GM12878 (cell line): ENCODE measurements around the gene RARRES1. TPM values are rescaled to one million over a fixed set of nuclear protein-coding genes. Genes with fewer than 3 reads are reported as not detected.

Experiments
- ATAC-seq: fragments of 200-7000 bp; cut with Tn5 transposase; 3 replicates; pipeline ENCODE4 v1.9.1; 2020; ENCODE audit warnings: mild to moderate bottlenecking, moderate library complexity
- BruUV-seq: library from RNA; stranded (reverse); fragments of 400-500 nt; replicated peaks from 2 replicates; lab custom pipeline; 2021; lab: Mats Ljungman, UMichigan
- CTCF ChIA-PET: fragments of 300-600 bp; sonication (Branson Sonifier 250); formaldehyde crosslinking; extraction: SDS; loops from one replicate; lab custom pipeline; 2021; ENCODE audit warnings: inconsistent platforms; lab: Yijun Ruan, JAX
- POLR2A ChIA-PET: fragments of 350-600 bp; formaldehyde crosslinking; extraction: SDS; loops from one replicate; lab custom pipeline; 2021; ENCODE audit warnings: inconsistent platforms; lab: Charles Lee
- RAD21 ChIA-PET: fragments of 300-600 bp; sonication (Branson Sonifier 250); formaldehyde crosslinking; loops from one replicate; lab custom pipeline; 2023; ENCODE audit warnings: antibody characterized with exemption; ENCODE audit not compliant: unreplicated experiment; lab: Charles Lee
- SMC1A ChIA-PET: fragments of 300-600 bp; sonication (Branson Sonifier 250); formaldehyde crosslinking; loops from one replicate; lab custom pipeline; 2023; ENCODE audit not compliant: unreplicated experiment, uncharacterized antibody; lab: Charles Lee
- DNase-seq: peaks from one replicate; pipeline ENCODE4 v3.0.0-alpha.2; 2011; ENCODE audit warnings: low read depth, low spot score
- FAIRE-seq: peaks from 3 replicates; lab custom pipeline; 2011; peaks lifted over from hg19 to GRCh38; lab: Jason Lieb, UNC
- H2AFZ ChIP-seq: 2 replicates; pipeline ENCODE4 v1.6.0; 2011; ENCODE audit warnings: low read depth, low read length, control low read depth; ENCODE audit not compliant: control insufficient read depth
- H3K27ac ChIP-seq: 2 replicates; pipeline ENCODE4 v1.5.1; 2011; ENCODE audit warnings: control low read depth; ENCODE audit not compliant: control insufficient read depth, insufficient read depth
- H3K27me3 ChIP-seq, 2 experiments: replicated peaks in 1 of 2; 2 replicates each; pipeline versions ENCODE4 v1.6.0 to v1.6.1; 2011; ENCODE audit warnings: low read length in 1 of 2; ENCODE audit not compliant: control insufficient read depth in 2 of 2, insufficient read depth in 2 of 2
- H3K36me3 ChIP-seq, 2 experiments: 2 replicates each; pipeline ENCODE4 v1.5.1; 2011; ENCODE audit warnings: low read length in 1 of 2; ENCODE audit not compliant: control insufficient read depth in 2 of 2, insufficient read depth in 2 of 2
- H3K4me1 ChIP-seq: 2 replicates; pipeline ENCODE4 v1.6.1; 2011; ENCODE audit warnings: mild to moderate bottlenecking, low read length, moderate library complexity, mixed read lengths; ENCODE audit not compliant: control insufficient read depth, insufficient read depth
- H3K4me2 ChIP-seq: 2 replicates; pipeline ENCODE4 v1.6.0; 2011; ENCODE audit warnings: control low read depth; ENCODE audit not compliant: control insufficient read depth, insufficient read depth
- H3K4me3 ChIP-seq: fragments of 200-600 bp; sonication (generic); 2 replicates; pipeline ENCODE4 v1.5.1; 2016
- H3K79me2 ChIP-seq: 2 replicates; pipeline ENCODE4 v1.6.0; 2011; ENCODE audit warnings: low read length; ENCODE audit not compliant: control insufficient read depth, insufficient read depth
- H3K9ac ChIP-seq: 2 replicates; pipeline ENCODE4 v1.8.0; 2011; ENCODE audit warnings: low read length, control low read depth, mixed read lengths; ENCODE audit not compliant: control insufficient read depth, insufficient read depth
- H3K9me3 ChIP-seq: replicated peaks from 3 replicates; pipeline ENCODE4 v1.5.1; 2011; ENCODE audit warnings: mild to moderate bottlenecking, low read length; ENCODE audit not compliant: control insufficient read depth, insufficient read depth
- H4K20me1 ChIP-seq: 2 replicates; pipeline ENCODE4 v1.6.0; 2011; ENCODE audit not compliant: control insufficient read depth, insufficient read depth
- BCLAF1 ChIP-seq: fragments of 450-650 bp; IDR thresholded peaks from 2 replicates; pipeline ENCODE4 v1.6.1; 2017; ENCODE audit warnings: antibody characterized with exemption, mild to moderate bottlenecking, moderate library complexity
- CREM ChIP-seq: IDR thresholded peaks from 2 replicates; pipeline ENCODE4 v1.6.1; 2014; ENCODE audit warnings: antibody characterized with exemption, low read depth
- E4F1 ChIP-seq: fragments of 450-650 bp; IDR thresholded peaks from 2 replicates; pipeline ENCODE4 v1.6.1; 2018; ENCODE audit warnings: borderline replicate concordance, mild to moderate bottlenecking; ENCODE audit not compliant: partially characterized antibody
- GABPA ChIP-seq: IDR thresholded peaks from 2 replicates; pipeline ENCODE4 v1.6.1; 2014; ENCODE audit warnings: antibody characterized with exemption, low read depth, mild to moderate bottlenecking, inconsistent platforms
- JUNB ChIP-seq: IDR thresholded peaks from 2 replicates; pipeline ENCODE4 v1.6.1; 2016; ENCODE audit warnings: antibody characterized with exemption, mild to moderate bottlenecking
- REST ChIP-seq: IDR thresholded peaks from 2 replicates; pipeline ENCODE4 v1.6.1; 2012; ENCODE audit warnings: mild to moderate bottlenecking, low read depth, low read length
- RFX5 ChIP-seq: IDR thresholded peaks from 2 replicates; pipeline ENCODE4 v1.6.1; 2011; ENCODE audit warnings: low read depth, low read length, improper control_type of control experiment
- WGBS: methylation state at CpG from one replicate; pipeline ENCODE4 v1.1.6; 2016; ENCODE audit warnings: low lambda C conversion rate; ENCODE audit not compliant: insufficient replicate concordance, insufficient coverage; ENCODE audit errors: missing lambda C conversion rate; 5-methylcytosine and 5-hydroxymethylcytosine counted together
- in situ Hi-C: fragments of 300-500 bp; cut with MboI; formaldehyde crosslinking; loops from 9 replicates; pipeline ENCODE4 v1.14.3; 2018; ENCODE audit warnings: mixed read lengths
- intact Hi-C: fragments of 100-400 bp; cut with micrococcal nuclease; formaldehyde crosslinking; loops from one replicate; pipeline ENCODE4 v1.14.2; 2022; ENCODE audit not compliant: unreplicated experiment
- polyA plus RNA-seq, 11 experiments: library from polyadenylated mRNA; depleted of rRNA in 4 of 11; unstranded in 6 of 11; stranded (reverse) in 5 of 11; fragments of >200 nt; fragmentation: Nextera tagmentation in 4 of 11; fragmentation: Illumina TruSeq in 1 of 11; extraction: Ambion mirVana in 4 of 11; extraction: Trizol in 1 of 11; gene quantifications; 1 replicate in 1 of 11; 2 replicates in 10 of 11; pipeline versions ENCODE4 v1.2.1 to v1.2.3, GENCODE V29; 2011 to 2016; ENCODE audit warnings: inconsistent platforms in 2 of 11, missing spikeins in 2 of 11, low read depth in 1 of 11
- total RNA-seq, 4 experiments: library from RNA; depleted of rRNA in 3 of 4; stranded (reverse); fragments of >200 nt in 3 of 4; fragmentation: Illumina TruSeq in 1 of 4; extraction: Trizol in 1 of 4; gene quantifications; 2 replicates each; pipeline versions ENCODE4 v1.2.1 to v1.2.3, GENCODE V29; 2013 to 2021

Gene RARRES1
- total and polyA plus RNA-seq, 10 of the 15 experiments (the other 5 are each of a cell fraction or from before 2014, with no cell fraction given), result 0.02 to 0.83 (median 0.63) TPM; not detected in 7

GRCh38 chr3:158739661-158740060 is 7.4 kb upstream of the RARRES1 start:
- ChIA-PET POLR2A (no interaction called here), CTCF (no interaction called here), RAD21 (no interaction called here), SMC1A (no interaction called here)
- Histone ChIP-seq H3K9ac (no peak overlapping the region), H3K27ac (no peak overlapping the region), H4K20me1 (no peaks in the 10 kb centered on the region), H2AFZ (no peak overlapping the region), H3K4me3 (no peak overlapping the region), H3K27me3 (no peaks in the 10 kb centered on the region), H3K9me3 (no peaks in the 10 kb centered on the region), H3K79me2 (no peaks in the 10 kb centered on the region), H3K4me2 (no peak overlapping the region), H3K4me1 (no peaks in the 10 kb centered on the region), H3K36me3 (no peaks in the 10 kb centered on the region)
- FAIRE-seq (no peak), ATAC-seq (no peak), DNase-seq (no peak)
- intact Hi-C loops, result no loop called here
- in situ Hi-C loops, result no loop called here
- TF ChIP-seq RFX5 (no peak), GABPA (no peak), JUNB (no peak), CREM (no peak), REST (no peak), E4F1 (no peak), BCLAF1 (no peak)
- 93% methylated on average over 3 of the region's 3 CpGs for WGBS
- BruUV-seq, result no TSS peak
